Thyroid gland (tissue), 4 donors: ENCODE measurements around the gene CDON. TPM values are rescaled to one million over a fixed set of nuclear protein-coding genes. Genes with fewer than 3 reads are reported as not detected.

Experiments used
- DNase-seq, 2 donors: peaks; one replicate each; pipeline ENCODE4 v3.0.0-alpha.2; 2019
- H3K27ac ChIP-seq, 3 donors: fragments of 200-600 bp; sonication (generic); 1 replicate in 2 of 3; 2 replicates in 1 of 3; pipeline ENCODE4 v1.5.1; 2016 to 2019; ENCODE audit warnings: mild to moderate bottlenecking in 1 of 3, moderate library complexity in 1 of 3
- H3K27me3 ChIP-seq: fragments of 200-600 bp; sonication (generic); one replicate; pipeline ENCODE4 v1.5.1; 2019
- H3K36me3 ChIP-seq, 2 donors: fragments of 200-600 bp; sonication (generic); one replicate each; pipeline ENCODE4 v1.5.1; 2016 to 2019
- H3K4me1 ChIP-seq, 2 donors: fragments of 200-600 bp; sonication (generic); one replicate each; pipeline ENCODE4 v1.5.1; 2017 to 2019
- H3K4me3 ChIP-seq, 3 donors: fragments of 200-600 bp; sonication (generic); replicated peaks in 1 of 3; 1 replicate in 2 of 3; 2 replicates in 1 of 3; pipeline ENCODE4 v1.5.1; 2016; ENCODE audit warnings: mild to moderate bottlenecking in 1 of 3
- H3K9me3 ChIP-seq: fragments of 200-600 bp; sonication (generic); one replicate; pipeline ENCODE4 v1.5.1; 2017
- CTCF ChIP-seq, 6 experiments: fragments of 200-600 bp in 3 of 6; fragments of 450-650 bp in 3 of 6; sonication (generic) in 3 of 6; IDR thresholded peaks; one replicate each; pipeline ENCODE4 v1.5.1; 2016 to 2019; ENCODE audit warnings: antibody characterized with exemption in 6 of 6, mild to moderate bottlenecking in 2 of 6, inconsistent platforms in 1 of 6, moderate library complexity in 1 of 6
- POLR2A ChIP-seq, 2 donors: fragments of 450-650 bp; IDR thresholded peaks; one replicate each; pipeline ENCODE4 v1.6.1; 2017; ENCODE audit warnings: antibody characterized with exemption in 2 of 2, mild to moderate bottlenecking in 2 of 2, moderate library complexity in 1 of 2
- WGBS, 2 donors: methylation state at CpG; one replicate each; pipeline ENCODE4 v1.1.5; 2017; 5-methylcytosine and 5-hydroxymethylcytosine counted together
- intact Hi-C: fragments of 100-400 bp; cut with DNase I; formaldehyde crosslinking; loops from one replicate; pipeline ENCODE4 v1.15.1; 2023
- total RNA-seq, 4 donors: library from RNA; depleted of rRNA; stranded (reverse); fragments of >200 nt; gene quantifications; one replicate each; pipeline ENCODE4 v1.2.3, GENCODE V29; 2016

CDON gene
- total RNA-seq: 100 to 1,000 TPM in 2 of 4 donors, 10 to 100 TPM in 2; 75.8 to 168 (median 108) TPM

DNA sequence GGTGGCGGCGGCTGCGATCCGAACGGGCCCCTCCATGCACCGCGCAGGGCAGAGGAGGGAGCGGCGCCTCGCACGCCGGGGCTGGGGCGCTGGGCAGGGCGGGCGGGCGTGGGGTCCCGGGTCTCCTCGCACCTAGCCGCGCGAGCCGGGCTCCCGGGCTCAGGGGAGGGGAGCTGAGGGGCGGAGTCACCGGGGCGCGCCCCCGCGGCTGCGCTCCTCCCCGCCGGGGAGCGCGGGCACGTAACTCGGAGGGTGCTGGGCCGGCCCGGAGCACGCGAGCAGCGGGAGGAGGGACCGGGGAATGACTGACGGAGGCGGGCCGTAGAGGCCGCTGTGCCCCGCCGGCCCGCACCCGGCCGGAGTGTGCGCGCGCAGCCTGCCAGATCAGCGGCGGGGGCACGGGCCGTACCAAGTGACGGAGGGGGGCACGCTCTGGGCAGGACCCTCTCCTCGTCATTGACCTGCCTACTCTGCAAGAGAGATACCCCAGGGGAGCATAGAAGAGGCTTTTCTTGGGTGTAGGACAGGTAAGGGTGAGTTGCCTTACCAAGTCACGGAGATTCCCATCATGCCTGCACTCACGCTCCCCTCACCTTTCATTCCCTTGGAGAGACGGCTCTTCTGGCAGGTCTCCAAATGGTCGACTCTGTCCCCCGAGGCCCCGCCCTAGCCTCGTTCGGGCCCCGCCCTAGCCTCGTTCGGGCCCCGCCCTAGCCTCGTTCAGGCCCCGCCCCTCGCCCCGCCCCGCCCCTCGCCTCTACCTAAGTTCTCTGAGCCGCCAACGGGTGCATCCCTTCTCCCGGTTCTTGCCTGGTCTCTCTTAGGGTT is at the start of gene CDON:
Gene CDON (minus strand): TSS at position 188 of the 828 bp plus-strand sequence. CDS start 39,390 bp downstream, outside the sequence.
- no peaks in the 10 kb centered on the region for H3K27me3 ChIP-seq
- no peaks in the 10 kb centered on the region for H3K9me3 ChIP-seq
- peak; percentile 95 for DNase-seq
- peak within 1 kb of the TSS; percentile 67 to 93 (median 77) for H3K4me3 ChIP-seq
- WGBS, 2 donors: 0 to 2% methylated on average over 17 to 31 of the region's 82 CpGs
- peak within 1 kb of the TSS; percentile 75 to 90 (median 83) for H3K27ac ChIP-seq
- H3K36me3 ChIP-seq: no peaks in the 10 kb centered on the region
- peaks cover 12 to 15% of the 10 kb centered on the region in 2 donors for H3K4me1 ChIP-seq
- intact Hi-C loops: loop anchor here (2.0 to 5.0 kb wide), 3 partner anchors 52 to 141 kb away; no protein-coding TSS in a partner anchor
- TF ChIP-seq CTCF (IDR thresholded peaks at IDR 0.05) (peak in 2 of 6 experiments; percentile 12 to 13), POLR2A (IDR thresholded peaks at IDR 0.05) (peak in 1 of 2 donors; percentile 73)

GRCh38 chr11:126111458-126112116 is 48.9 kb upstream of the CDON start:
- no peaks in the 10 kb centered on the region for H3K9me3 ChIP-seq
- no peak for TF ChIP-seq CTCF (IDR thresholded peaks at IDR 0.05)
- peak in 1 of 2 donors; percentile 53 for DNase-seq
- peaks cover 42 to 69% of the 10 kb centered on the region in 2 donors for H3K4me1 ChIP-seq
- intact Hi-C loops: loop anchor here (5.0 kb wide), 1 partner anchor 36 kb away; no protein-coding TSS in a partner anchor
- H3K36me3 ChIP-seq: no peaks in the 10 kb centered on the region
- H3K4me3 ChIP-seq: no peak overlapping the region
- WGBS, 2 donors: 72 to 73% methylated on average over 8 of the region's 8 CpGs
- H3K27ac ChIP-seq: peak overlapping the region; percentile 15 to 93 (median 53)
- no peaks in the 10 kb centered on the region for H3K27me3 ChIP-seq

GRCh38 chr11:126109941-126110731 is 47.5 kb upstream of the CDON start:
- no peaks in the 10 kb centered on the region for H3K27me3 ChIP-seq
- DNase-seq: no peak
- no peaks in the 10 kb centered on the region for H3K36me3 ChIP-seq
- intact Hi-C loops: loop anchor here (5.0 kb wide), 1 partner anchor 37 kb away; no protein-coding TSS in a partner anchor
- peaks cover 30 to 54% of the 10 kb centered on the region in 2 donors for H3K4me1 ChIP-seq
- TF ChIP-seq CTCF (IDR thresholded peaks at IDR 0.05) (no peak), POLR2A (IDR thresholded peaks at IDR 0.05) (no peak)
- no peaks in the 10 kb centered on the region for H3K9me3 ChIP-seq
- H3K4me3 ChIP-seq: no peak overlapping the region
- peak overlapping the region in 1 of 3 donors; percentile 93 for H3K27ac ChIP-seq
- 90 to 93% methylated on average over 8 to 9 of the region's 10 CpGs for WGBS, 2 donors

DNA sequence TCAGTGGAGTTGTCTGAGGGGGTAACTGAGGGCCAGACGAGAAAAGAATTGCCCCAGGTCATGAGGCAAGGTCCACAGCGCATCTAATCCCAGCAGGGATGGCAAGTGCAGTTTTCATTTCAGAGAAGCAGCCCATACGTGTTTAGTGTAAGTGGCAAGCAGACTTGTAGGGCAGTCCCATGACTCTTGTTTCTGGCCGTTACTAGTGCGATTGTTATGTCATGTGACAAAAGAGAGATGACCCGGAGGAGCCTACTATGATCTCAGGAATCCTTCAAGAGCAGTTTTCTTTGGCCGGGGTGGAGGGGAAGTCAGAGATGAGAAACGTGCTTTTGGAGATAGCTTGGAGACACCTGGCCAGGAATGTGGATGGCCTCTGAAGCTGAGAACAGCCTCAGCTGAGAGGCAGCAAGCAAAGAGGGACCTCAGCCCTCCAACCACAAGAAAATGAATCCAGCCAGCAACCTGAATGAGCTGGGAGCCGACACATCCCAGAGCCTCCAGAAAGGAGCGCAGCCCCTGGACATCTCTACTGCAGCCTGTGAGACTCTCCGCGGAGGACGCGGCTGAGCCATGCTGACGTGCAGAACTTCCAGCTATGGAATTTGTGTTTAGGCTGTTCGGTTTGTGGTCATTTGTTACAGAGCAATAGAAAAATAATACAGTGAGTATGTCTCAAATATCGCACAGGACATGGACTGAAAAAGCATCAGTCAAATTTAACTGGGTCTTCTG is 44.1 kb upstream of the CDON start:
- Histone ChIP-seq H3K27ac (no peak overlapping the region), H3K4me3 (no peak overlapping the region), H3K36me3 (no peaks in the 10 kb centered on the region), H3K4me1 (peaks cover 23 to 42% of the 10 kb centered on the region in 2 donors), H3K9me3 (no peaks in the 10 kb centered on the region), H3K27me3 (no peaks in the 10 kb centered on the region)
- TF ChIP-seq CTCF (IDR thresholded peaks at IDR 0.05) (no peak), POLR2A (IDR thresholded peaks at IDR 0.05) (no peak)
- WGBS, 2 donors: 78% methylated on average over 15 to 17 of the region's 17 CpGs
- intact Hi-C loops: no loop called here
- DNase-seq: no peak
